Measurements from ENCODE around the gene VARS2. TPM values are rescaled to one million over a fixed set of nuclear protein-coding genes. Genes with fewer than 3 reads are reported as not detected.
A peak's percentile ranks its signal among the peaks of the same experiment; 100 is the strongest.

VARS2 gene
- total RNA-seq, 2 experiments from 2014 or later: 83.0 to 84.0 TPM

- peak overlapping the region; percentile 76 for H3K4me3 Mint-ChIP-seq
- no peaks in the 10 kb centered on the region for H3K36me3 Mint-ChIP-seq (ENCODE audit: low read depth)
- H3K9me3 Mint-ChIP-seq: no peaks in the 10 kb centered on the region
- intact Hi-C loops (cut with micrococcal nuclease): no loop called here
- peaks cover 31% of the 10 kb centered on the region for H3K27me3 Mint-ChIP-seq
- peak overlapping the region; percentile 58 for H3K27ac Mint-ChIP-seq
- POLR2A ChIA-PET: interaction anchor here (1.2 to 1.9 kb wide), 7 partner anchors 9 to 125 kb away, joined by 3 to 14 read pairs (median 5); partner anchors contain the start of genes GTF2H4 and VARS2
- TF ChIP-seq CTCF (IDR thresholded peaks at IDR 0.05): no peak
- ATAC-seq (no peak), DNase-seq (no peak)
- peaks cover 22% of the 10 kb centered on the region for H3K4me1 Mint-ChIP-seq (ENCODE audit: low read depth)
- CTCF ChIA-PET: interaction anchor here (0.9 to 2.1 kb wide), 8 partner anchors 25 to 132 kb away, joined by 3 to 14 read pairs (median 4); partner anchors contain the start of gene VARS2
Measured at GRCh38 chr6:30954631-30955366, 40.8 kb downstream of the VARS2 start.

- Mint-ChIP-seq H3K27ac (peak overlapping the region; percentile 58), H3K36me3 (ENCODE audit: low read depth) (no peaks in the 10 kb centered on the region), H3K27me3 (peaks cover 33% of the 10 kb centered on the region), H3K4me3 (peak overlapping the region; percentile 76), H3K4me1 (ENCODE audit: low read depth) (peaks cover 22% of the 10 kb centered on the region), H3K9me3 (no peaks in the 10 kb centered on the region)
- CTCF ChIA-PET: interaction anchor here (0.7 to 2.1 kb wide), 9 partner anchors 24 to 132 kb away, joined by 3 to 14 read pairs (median 3); partner anchors contain the start of gene VARS2
- intact Hi-C loops (cut with micrococcal nuclease): no loop called here
- DNase-seq (peak; percentile 88), ATAC-seq (peak; percentile 90)
- POLR2A ChIA-PET: interaction anchor here (0.5 to 1.9 kb wide), 13 partner anchors 10 to 1912 kb away, joined by 3 to 14 read pairs (median 4); partner anchors contain the start of genes GTF2H4 and VARS2
- TF ChIP-seq CTCF (IDR thresholded peaks at IDR 0.05): no peak
Measured at GRCh38 chr6:30955367-30956042, 41.5 kb downstream of the VARS2 start.

DNA sequence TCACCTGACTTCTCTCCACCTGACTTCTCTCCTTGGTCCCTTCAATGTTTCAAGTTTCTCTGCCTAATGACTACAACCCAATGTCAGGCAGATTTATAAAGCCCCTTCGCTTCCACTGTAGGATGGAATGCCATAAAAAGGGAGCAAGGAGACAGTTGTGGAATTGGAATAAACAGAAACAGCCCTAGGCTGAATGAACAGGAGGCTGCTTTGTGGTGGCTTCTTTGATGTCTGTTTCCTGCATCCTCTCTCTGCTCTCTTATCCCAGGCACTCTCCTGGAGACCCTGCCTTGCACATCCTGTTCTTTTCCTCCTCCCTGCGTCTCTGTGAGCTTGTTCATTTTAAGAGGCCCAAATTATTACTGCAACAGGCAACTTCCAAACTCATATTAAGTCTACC is 43.7 kb downstream of the VARS2 start:
- CTCF ChIA-PET: no interaction called here
- POLR2A ChIA-PET: no interaction called here
- Mint-ChIP-seq H3K36me3 (ENCODE audit: low read depth) (no peaks in the 10 kb centered on the region), H3K27me3 (peaks cover 23% of the 10 kb centered on the region), H3K9me3 (no peaks in the 10 kb centered on the region), H3K4me1 (ENCODE audit: low read depth) (peaks cover 12% of the 10 kb centered on the region), H3K4me3 (no peak overlapping the region), H3K27ac (no peak overlapping the region)
- ATAC-seq (no peak), DNase-seq (no peak)
- TF ChIP-seq CTCF (IDR thresholded peaks at IDR 0.05): no peak
- intact Hi-C loops (cut with micrococcal nuclease): no loop called here

DNA sequence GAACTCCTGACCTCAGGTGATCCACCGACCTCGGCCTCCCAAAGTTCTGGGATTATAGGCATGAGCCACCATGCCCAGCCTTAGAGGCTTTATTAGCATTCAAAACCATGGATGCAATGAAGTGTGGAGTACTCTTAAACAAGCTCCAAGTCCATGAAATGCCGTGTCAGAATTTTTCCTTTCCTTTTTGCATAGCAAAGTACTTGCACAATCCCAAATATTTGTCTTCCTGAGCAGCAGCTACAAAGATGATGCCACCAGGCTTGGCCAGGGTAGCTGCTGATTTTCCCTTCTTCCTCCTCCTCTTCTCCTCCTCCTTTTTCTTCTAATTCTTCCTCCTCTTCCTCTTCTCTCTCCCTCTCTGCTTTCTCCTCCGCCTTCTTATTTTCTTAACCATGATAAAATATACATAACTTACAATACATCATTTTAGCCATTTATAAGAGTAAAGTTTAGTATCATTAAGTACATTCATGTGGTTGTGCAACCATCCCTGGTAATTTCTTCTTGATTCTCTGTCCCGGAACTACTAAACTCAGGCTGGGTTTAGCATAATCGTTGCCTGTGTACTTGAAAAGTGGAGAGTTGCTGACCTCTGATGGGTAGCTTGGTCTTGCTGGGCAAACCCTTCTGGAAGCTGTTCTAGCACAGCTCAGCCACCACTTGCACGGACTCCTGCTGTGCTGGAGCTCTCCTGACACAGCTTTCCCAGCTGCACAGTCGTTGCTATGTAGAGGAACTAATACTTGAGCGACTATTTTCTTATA is 47.1 kb downstream of the VARS2 start:
- H3K27me3 Mint-ChIP-seq: peaks cover 28% of the 10 kb centered on the region
- H3K9me3 Mint-ChIP-seq: no peaks in the 10 kb centered on the region
- H3K36me3 Mint-ChIP-seq (ENCODE audit: low read depth): no peaks in the 10 kb centered on the region
- no peak for DNase-seq
- intact Hi-C loops (cut with micrococcal nuclease): no loop called here
- peaks cover 9% of the 10 kb centered on the region for H3K4me1 Mint-ChIP-seq (ENCODE audit: low read depth)
- no peak overlapping the region for H3K27ac Mint-ChIP-seq
- ChIA-PET POLR2A (interaction anchor here (0.7 kb wide), 1 partner anchor 15 kb away, joined by 3 read pairs; no protein-coding TSS in a partner anchor), CTCF (interaction anchor here (0.7 kb wide), 1 partner anchor 16 kb away, joined by 3 read pairs; no protein-coding TSS in a partner anchor)
- no peak for ATAC-seq
- no peak overlapping the region for H3K4me3 Mint-ChIP-seq
- no peak for TF ChIP-seq CTCF (IDR thresholded peaks at IDR 0.05)

Data from activated CD8-positive, alpha-beta T cell treated with anti-CD3 and anti-CD28 coated beads for 36 hours (primary cell).